ENCODE data around the gene CLEC7A.

Gene CLEC7A

DNA sequence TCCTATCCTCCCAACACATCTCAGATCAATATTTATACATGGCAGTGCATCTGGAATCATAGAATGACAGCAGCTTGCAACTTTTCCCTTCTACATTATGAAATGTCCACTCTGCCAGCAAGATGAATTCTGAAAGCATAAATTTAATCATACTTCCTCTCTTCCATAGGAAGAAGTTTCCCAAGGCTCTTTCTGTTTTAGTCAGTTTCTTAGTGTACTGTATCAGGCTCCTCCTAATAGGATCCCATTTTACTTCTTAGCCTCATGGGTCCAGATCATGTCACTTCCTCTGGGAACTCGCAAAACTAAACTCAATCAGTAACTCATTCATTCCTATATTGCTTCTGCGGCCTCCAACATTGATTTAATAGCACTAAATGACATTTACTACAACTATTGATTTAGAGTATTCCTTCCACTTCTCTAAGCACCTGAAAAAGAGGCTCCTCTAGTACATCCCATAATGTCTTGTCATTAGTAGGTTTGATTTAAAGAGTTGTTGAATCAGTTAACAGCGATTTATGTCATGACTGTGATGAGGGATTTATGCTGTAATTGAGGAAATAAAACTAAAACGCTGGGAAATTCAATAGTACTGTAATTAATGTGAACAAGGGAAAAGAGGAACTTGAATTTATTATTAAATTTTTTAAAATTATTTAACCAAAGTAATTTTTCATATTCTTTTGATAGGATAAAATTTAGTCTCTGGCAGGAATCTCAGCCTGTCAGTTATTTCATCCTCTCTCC lies 35.2 kb downstream of the CLEC7A start:
- no peak for DNase-seq (ENCODE audit: low read depth)

GRCh38 chr12:10088955-10089900 lies 40.8 kb downstream of the CLEC7A start:
- DNase-seq (ENCODE audit: low read depth), result no peak

GRCh38 chr12:10088031-10088430 lies 42.0 kb downstream of the CLEC7A start:
- no peak for DNase-seq (ENCODE audit: low read depth)

GRCh38 chr12:10086387-10086786 lies 43.6 kb downstream of the CLEC7A start:
- no peak for DNase-seq (ENCODE audit: low read depth)

DNA sequence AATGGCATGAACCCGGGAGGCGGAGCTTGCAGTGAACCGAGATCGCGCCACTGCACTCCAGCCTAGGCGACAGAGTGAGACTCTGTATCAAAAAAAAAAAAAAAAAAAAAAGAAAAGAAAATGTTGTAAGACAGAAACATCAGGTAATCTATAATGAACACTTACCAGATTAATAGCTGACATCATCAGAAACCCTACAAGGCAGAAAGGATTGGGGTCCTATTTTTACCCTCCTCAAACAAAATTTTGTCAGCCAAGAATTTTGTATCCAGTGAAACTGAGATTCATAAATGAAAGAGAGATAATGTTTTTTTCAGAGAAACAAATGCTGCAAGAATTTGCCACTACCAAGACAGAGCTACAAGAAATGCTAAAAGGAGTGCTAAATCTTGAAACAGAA lies 45.3 kb downstream of the CLEC7A start:
- DNase-seq (ENCODE audit: low read depth), result no peak

DNA sequence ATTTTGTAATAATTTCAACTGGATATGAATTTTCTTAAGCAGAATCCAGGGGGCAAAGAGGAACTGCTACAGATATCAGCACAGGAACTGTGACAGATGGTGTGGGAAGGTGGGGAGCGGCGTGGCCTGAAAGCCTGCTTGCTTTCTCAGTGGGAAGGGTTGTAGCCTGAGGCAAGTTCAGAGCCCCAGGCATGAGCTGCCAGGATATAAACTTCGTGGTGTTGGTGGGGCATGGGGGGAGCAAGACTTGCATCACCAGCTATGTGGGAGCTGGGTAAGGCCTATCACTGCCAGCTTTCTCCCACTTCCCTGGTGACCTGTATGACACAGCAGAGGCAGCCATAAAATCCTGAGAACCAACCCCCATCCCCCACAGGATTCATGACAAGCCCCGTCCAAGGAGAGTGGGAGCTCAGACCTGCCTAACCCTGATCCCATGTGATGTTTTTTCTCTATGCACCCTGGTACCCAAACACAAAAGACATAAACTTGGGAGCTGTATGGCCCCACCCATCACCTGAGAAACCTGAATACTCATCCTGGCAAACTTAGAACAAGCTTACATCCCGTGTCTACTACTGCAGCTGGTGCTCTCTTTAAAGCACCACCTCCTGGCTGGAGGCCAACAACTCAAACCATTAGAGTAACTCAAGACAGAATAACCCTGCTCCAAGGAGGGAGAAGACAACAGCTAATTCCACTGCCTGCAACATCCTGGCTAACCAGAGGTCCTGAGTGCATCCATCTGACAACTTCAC lies 47.7 kb downstream of the CLEC7A start:
- DNase-seq (ENCODE audit: low read depth), result no peak

DNA sequence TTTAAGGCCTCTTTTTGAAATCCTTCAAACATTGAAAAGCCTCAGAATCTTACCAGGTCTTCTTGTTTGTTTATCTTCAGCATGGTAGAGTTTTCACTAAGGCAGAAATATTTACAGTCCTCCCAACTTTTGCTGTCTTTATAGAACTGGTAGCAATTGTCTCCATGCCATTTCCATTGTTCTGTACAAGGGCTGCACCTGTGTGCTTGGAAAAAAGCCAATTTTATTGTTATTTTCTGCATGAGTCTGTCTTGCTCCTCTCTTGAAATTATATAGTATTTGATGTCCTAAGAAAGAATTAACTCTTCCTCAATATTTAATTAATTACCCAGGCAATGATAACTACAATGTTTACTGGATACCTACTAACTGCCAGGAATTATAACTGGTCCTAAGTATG lies 54.5 kb downstream of the CLEC7A start:
- no peak for DNase-seq (ENCODE audit: low read depth)

- no peak for DNase-seq (ENCODE audit: low read depth)
Measured at GRCh38 chr12:10073261-10073660, 56.7 kb downstream of the CLEC7A start.

DNA sequence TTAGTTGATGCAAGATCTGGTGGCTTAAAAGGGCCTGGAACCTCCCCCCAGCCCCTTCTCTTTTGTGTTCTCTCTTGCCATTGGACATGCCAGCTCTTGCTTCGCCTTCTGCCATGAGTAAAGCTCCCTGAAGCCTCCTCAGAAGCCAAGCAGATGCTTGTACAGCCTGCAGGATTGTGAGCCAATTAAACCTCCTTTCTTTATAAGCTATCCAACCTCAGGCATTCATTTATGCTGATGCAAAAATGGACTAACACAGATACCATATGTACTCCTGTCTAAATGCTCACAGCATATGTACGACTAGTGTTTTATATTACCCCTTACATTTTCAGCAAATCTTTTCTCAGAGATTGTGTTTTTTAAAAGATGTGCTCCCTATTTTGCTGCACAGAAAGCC lies 57.9 kb downstream of the CLEC7A start:
- no peak for DNase-seq (ENCODE audit: low read depth)

DNA sequence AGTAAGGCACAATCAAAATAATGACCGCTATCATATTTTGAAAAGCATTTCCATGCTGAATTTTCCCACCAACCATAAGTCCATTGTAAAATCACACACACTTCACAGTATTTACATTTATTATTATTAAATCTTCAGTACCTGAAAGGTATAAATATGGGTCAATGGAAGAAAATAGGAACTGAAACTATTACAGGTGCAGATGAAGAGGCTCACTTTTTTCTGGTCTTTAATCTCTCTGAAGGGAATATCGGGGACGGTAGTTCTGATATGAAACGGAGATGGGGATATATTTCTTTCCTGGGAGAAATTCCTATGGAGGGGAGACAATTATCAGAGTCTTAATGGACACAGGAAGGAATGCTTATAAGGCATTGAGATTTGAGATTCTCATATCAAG lies 59.6 kb downstream of the CLEC7A start:
- DNase-seq (ENCODE audit: low read depth), result no peak

- no peak for DNase-seq (ENCODE audit: low read depth)
Measured at GRCh38 chr12:10069976-10070375, 60.0 kb downstream of the CLEC7A start.

DNA sequence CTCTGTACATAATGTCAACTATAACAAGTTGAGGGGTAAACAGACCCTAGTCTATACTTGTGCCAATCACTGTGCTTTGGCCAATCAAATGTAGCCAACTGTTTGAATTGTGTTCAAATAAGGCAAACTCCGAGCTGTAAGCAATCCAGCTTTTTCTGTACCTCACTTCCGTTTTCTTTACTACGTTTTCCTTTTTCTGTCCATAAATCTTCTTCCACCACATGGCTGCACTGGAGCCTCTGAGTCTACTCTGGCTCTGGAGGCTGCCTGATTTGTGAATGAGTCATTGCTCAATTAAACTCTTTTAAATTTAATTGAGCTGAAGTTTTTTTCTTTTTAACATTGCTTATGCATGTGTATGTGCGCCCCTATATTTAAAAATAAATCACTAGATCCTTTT lies 60.9 kb downstream of the CLEC7A start:
- DNase-seq (ENCODE audit: low read depth), result no peak

DNA sequence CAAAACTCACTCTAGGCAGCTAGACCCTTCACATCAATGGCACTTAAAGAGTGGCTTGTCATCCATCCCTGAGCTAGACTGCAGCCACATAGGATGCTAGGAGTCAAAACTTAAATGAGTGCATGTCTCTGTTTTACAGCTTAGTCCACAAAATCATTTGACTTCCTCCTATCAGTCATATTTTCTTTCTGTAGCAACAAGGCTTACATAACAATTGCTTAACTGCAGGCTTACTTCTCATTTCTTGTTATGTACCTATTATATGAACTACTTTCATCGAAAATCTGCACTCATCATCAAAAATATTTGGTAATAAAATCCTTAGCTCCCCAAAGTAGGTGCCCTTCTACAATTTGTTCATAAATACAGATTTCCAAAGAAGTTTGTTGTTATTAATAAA lies 61.4 kb downstream of the CLEC7A start:
- DNase-seq (ENCODE audit: low read depth), result no peak

DNA sequence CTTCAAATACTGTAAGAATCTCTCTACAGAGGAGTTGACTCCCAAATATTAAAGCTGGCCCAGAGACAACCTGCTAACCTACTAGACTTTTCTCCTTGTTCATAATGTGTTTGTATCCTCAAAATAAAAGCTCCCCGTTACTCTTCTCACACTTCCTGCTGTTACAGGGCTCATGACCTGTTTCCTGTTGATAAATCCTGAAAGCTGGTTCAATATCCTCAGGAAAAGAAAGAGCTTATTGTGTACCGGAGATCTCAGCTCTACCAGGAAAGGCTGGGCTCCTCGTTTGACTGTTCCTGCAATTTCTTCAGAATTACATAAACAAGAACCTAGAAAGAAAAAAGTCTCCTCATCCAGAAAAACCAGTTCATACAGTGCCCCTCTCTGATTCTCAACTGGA lies 62.1 kb downstream of the CLEC7A start:
- no peak for DNase-seq (ENCODE audit: low read depth)

DNA sequence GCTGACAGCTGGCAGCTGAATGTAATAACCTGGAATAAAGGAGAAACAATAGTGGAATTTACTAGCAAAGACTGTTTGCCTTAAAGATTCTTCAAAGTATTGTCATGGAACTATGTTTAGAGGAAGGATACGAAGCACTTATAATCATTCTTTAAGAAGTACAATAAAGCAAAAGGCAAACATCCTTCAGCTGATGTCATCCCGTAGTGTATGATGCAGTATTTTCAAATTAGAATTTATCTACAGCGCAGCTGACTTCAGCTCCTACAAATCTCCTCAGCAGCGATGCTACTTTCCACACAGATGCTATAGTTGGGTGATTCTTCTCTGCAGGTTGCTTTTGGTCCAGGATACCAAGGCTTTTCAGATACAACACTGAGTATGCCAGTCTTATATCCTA lies 62.7 kb downstream of the CLEC7A start:
- no peak for DNase-seq (ENCODE audit: low read depth)

Measured in T follicular helper cell (primary cell).